NCI-H128 (cell line): ENCODE measurements around the gene LEFTY2.
"Not testable (repeated sequence)": the region's sequence is repeated elsewhere in the genome, so short reads cannot be mapped to it uniquely, and the experiment has no call there.

ENCODE experiments used
- DNase-seq: peaks from one replicate; lab custom pipeline; 2025; ENCODE audit not compliant: unreplicated experiment; lab: John Stamatoyannopoulos, UW

The LEFTY2 gene

GRCh38 chr1:225908013-225908640 lies 32.9 kb downstream of the LEFTY2 start:
- no peak for DNase-seq

- no peak for DNase-seq
Measured at GRCh38 chr1:225907341-225907740, 33.7 kb downstream of the LEFTY2 start.

- no peak for DNase-seq
Measured at GRCh38 chr1:225906467-225906866, 34.6 kb downstream of the LEFTY2 start.

- DNase-seq: no peak
Measured at GRCh38 chr1:225903623-225904022, 37.4 kb downstream of the LEFTY2 start.

GRCh38 chr1:225899044-225899925 lies 41.7 kb downstream of the LEFTY2 start:
- DNase-seq: no peak

- no peak for DNase-seq
Measured at GRCh38 chr1:225897595-225898514, 43.2 kb downstream of the LEFTY2 start.

- DNase-seq: no peak
Measured at GRCh38 chr1:225896937-225897549, 44.0 kb downstream of the LEFTY2 start.

GRCh38 chr1:225896494-225896893 lies 44.5 kb downstream of the LEFTY2 start:
- DNase-seq: no peak

- DNase-seq: no peak
Measured at GRCh38 chr1:225892307-225892706, 48.7 kb downstream of the LEFTY2 start.

- DNase-seq: no peak
Measured at GRCh38 chr1:225891229-225891972, 49.6 kb downstream of the LEFTY2 start.

- DNase-seq: no peak
Measured at GRCh38 chr1:225890346-225891228, 50.4 kb downstream of the LEFTY2 start.

GRCh38 chr1:225889743-225890142 lies 51.3 kb downstream of the LEFTY2 start:
- no peak for DNase-seq

- DNase-seq: no peak
Measured at GRCh38 chr1:225888898-225889601, 52.0 kb downstream of the LEFTY2 start, which contains the start of gene LEFTY1. Gene LEFTY1, minus strand, starts transcription at chr1:225889146. Its CDS starts 80 bp downstream, at chr1:225889066.

- DNase-seq: no peak
Measured at GRCh38 chr1:225888289-225888897, 52.6 kb downstream of the LEFTY2 start.

- not testable (repeated sequence) for DNase-seq
Measured at GRCh38 chr1:225887554-225888288, 53.3 kb downstream of the LEFTY2 start.

- DNase-seq: no peak
Measured at GRCh38 chr1:225887030-225887314, 54.0 kb downstream of the LEFTY2 start.
